Bone marrow (tissue), 2 donors: ENCODE data around the gene PPL.
"Not testable (repeated sequence)": the region's sequence is repeated elsewhere in the genome, so short reads cannot be mapped to it uniquely, and the experiment has no call there.

Experiments used
- DNase-seq, 2 donors: peaks; one replicate each; lab custom pipeline; 2025; lab: John Stamatoyannopoulos, UW

Gene PPL

GRCh38 chr16:4933433-4933832 is 3.5 kb downstream of the PPL start:
- no peak for DNase-seq

GRCh38 chr16:4931381-4931780 is 5.6 kb downstream of the PPL start:
- no peak for DNase-seq

GRCh38 chr16:4929619-4930018 is 7.3 kb downstream of the PPL start:
- DNase-seq, result not testable (repeated sequence)

- no peak for DNase-seq
Observed at GRCh38 chr16:4928227-4928626, 8.7 kb downstream of the PPL start.

DNA sequence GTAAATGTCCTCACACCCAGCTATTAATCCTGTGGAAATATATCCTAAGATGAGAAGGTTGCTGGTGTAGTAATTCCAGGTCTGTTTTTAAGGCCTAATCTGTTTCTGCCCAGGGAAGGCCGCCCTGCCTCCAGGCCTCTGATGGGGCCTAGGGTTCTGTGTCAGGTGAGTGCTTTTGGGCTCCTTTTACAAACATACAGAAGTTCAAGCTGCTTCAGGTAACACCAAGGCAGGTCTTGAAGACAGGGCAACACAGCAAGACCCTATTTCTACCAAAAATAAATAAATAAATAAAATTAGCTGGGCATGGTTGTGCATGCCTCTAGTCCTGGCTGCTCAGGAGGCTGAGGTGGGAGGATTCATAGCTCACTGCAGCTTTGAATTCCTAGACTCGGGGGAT is 9.3 kb downstream of the PPL start:
- DNase-seq, result no peak

GRCh38 chr16:4926928-4927327 is 10.0 kb downstream of the PPL start:
- no peak for DNase-seq

GRCh38 chr16:4925791-4926190 is 11.2 kb downstream of the PPL start:
- no peak for DNase-seq

- DNase-seq, result no peak
Observed at GRCh38 chr16:4925293-4925607, 11.7 kb downstream of the PPL start.

DNA sequence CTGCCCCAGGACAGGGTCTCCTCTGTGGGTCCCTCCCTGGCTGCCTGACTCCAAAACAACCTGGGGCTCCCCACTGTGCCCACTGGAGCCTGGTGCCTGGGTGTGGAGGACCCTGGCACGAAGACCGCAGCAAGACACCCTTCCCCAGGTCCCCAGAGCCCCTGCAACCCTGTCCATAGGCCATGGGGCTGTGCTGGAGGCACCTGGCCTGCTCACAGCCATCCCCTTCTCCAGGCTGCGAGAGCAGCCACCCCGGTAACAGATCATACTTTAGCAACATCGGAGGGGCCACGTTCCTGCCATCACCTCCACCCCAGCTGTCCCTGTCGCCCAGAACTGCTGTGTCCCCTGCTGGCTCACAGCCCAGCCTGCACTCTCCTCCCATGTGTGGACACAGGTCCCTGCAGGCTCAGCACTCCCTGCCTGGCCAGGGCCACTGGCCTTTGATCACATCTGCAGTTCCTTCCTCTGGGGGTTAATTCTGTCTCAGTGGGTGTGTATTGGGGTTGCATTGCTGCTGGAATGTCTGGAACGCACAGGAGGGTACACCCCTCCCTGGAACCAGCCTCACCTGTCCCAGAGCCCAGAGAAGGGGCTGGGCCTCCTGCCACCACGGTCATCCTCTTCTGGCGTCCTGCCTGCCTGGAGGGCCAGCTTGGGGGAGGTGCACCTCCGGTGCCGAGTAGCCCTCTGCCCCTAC is 12.2 kb downstream of the PPL start:
- DNase-seq, result no peak

- DNase-seq, result no peak
Observed at GRCh38 chr16:4923853-4924252, 13.1 kb downstream of the PPL start.

- no peak for DNase-seq
Observed at GRCh38 chr16:4922721-4923342, 14.1 kb downstream of the PPL start.

DNA sequence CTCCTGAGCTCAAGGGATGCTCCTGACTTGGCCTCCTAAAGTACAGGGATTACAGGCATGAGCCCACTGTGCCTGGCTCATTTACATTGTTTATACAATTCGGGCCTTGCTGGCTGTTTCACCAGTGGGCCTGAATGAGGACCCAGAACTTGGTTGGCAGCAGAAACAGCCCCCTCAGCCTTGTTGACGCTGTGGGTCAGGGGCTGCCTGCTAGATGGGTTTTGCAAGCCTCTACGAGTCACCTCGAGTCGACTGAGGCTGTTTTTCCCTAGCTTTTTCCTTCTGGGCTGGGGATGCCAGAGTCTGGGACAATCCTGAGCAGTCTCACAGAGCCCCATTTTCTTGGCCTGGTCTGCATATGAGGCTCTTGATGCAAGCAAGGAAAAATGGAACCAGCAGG is 16.1 kb downstream of the PPL start:
- no peak for DNase-seq

DNA sequence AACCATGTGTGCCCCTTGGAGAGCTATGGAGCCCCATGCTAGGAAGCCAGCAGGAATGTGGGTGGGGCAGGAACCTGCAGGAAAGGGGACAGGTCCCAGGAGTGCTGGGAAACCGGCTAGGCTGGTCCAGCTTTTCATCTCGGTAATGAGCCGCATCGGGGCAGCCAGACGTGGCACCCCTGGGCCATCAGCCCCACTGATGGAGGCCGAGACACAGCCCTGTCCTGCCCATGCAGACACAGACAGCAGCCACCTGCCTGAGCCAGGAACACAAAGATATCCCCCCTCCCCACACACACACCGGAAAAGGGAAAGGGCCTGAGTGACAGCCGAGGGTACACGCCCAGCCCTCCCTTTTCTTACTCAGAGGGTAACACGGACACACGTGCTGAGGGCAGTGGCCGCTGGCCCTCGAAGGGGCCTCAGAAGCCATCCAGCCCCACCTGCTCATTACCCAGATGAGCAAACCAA is 18.1 kb downstream of the PPL start:
- DNase-seq, result no peak

DNA sequence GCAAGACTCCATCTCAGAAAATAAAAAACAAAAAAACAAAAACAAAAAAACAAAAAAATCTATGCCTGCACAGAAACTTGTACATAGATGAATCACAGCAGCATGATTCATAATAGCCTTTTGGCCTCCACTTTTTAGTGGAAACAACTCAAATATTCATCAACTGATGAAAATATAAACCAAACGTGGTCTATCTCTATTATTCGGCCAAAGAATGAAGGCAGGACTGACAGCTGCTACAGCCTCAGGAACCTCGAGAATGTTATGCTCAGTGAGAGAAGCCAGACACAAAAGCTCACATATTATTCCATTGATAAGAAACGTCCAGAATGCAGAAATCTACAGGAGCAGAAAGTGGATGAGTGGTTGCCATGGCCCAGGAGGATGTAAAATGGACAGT is 19.8 kb downstream of the PPL start:
- no peak for DNase-seq

DNA sequence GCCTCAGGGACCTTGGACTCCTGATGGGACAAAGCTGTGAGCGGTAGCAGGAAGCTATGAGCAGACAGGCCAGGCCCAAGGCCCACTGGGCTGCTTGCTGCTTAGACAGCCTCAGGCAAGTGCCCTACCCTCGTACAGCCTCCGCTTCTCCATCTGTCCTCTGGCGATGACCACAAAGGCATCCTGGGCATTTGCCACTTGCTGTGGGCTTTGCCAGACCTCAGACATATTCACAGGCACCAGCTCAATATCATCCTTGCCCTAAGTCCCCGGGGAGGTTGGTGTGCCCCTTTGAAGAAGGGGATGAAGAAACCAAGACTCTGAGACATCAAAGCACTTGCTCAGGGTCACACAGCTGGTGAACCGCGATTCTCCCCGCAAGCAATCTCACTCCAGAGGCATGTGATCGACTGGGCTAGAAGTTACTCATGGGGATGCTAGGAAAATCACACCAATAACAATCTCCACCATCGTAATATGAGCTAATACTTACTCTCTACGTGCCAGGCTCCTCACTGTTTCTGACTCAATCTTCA is 21.7 kb downstream of the PPL start:
- DNase-seq, result no peak

DNA sequence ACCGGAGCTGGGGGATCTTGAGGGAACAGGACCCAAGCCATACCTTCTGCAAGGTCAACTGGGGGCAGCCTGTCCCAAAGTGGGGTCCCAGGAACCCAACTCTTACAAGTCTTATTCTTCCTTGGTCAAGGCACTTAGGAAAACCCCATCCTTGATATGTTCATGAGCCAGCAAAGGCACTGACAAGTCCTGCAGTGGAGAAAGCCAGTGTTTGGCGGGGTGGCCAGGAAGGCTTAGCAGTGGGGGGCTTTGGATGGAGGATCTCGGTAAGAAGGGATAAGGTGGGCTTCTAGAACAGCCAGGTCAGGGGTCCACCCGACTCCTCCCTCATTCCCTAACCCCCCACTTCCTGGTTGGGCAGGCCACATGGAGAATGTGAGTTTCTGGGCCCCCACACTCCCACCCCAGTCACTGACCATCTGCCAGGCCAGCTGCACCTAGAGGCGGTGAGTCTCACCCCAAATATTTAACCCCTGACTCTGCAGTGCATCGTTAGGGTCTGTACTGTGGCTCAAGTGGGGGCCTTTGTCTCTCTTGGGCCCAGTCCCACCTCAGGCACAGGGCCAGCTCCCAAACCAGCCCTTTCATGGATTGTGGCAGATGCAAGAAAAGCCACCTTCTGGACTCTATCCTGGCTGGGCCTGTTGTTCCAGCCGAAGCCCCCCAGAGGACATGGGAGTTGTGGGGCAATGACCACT is 22.3 kb downstream of the PPL start:
- no peak for DNase-seq

DNA sequence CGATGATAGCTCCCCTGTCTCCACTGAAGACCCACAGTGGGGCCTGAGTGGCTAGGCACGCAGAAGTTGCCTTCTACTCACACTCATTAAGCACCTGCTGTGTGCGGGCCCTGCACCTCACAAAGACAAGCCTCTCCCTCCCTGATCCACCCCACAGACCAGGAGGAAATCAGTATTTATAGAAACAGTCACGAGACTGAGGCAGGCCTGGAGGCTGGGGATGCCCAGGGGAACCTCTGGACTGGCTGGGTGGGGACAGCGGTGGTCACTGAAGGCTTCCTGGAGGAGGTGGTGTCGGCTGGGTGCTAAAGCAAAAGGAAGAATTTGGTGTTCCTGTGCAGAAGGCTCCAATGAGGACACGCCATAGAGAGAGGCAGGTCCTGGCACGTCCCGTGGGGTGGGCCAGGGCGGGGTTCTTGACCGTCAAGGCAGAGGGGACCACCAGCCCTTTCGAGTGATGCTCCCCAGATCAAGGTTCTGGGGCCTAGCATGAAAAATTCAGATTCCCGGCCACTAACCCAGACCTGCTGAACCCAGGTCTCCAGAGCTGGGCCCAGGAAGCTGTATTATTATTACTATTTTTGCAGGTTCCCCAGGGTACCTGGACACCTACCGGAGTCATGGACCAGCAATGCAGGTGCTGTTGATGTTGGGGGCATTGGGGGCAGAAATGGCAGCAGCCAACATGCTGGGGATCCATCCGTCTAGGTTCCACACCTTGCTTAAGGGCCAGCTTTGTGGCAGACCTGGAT is 23.0 kb downstream of the PPL start:
- DNase-seq, result no peak

- no peak for DNase-seq
Observed at GRCh38 chr16:4913130-4913773, 23.7 kb downstream of the PPL start.

DNA sequence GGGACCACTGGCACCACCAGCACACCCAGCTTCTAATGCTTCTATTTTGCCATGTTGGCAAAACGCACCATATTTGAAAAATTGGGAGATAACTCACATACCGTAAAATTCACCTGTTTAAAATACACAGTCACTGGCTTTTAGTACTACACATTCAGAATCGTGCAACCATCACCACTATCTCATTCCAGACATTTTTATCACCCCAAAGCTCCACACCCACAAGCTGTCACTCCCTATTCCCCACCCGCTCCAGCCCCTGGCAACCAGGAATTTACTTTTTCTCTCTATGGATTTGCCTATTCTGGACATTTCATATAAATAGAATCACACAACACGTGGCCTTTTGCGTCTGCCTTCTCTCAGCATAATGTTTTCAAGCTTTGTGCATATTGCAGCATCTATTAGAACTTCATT is 25.0 kb downstream of the PPL start:
- no peak for DNase-seq

DNA sequence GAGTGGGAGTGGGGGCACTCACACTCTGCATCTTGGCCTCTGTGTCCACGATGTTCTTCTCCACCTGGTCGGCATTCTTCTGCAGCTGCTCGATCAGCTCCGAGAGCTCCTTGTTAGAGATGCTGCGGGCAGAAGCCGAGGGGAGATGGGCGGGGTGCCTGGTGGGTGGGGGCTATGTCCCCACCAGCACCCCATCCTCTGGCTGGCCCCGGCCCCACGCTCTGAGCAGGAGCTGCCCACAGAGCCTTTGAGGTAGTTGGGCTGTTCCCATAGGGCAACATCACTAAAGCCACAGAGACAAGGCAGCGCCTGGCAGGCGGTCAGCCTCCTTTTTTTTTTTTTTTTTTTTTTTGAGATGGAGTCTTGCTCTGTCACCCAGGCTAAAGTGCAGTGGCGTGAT is 26.1 kb downstream of the PPL start:
- no peak for DNase-seq

- DNase-seq, result no peak
Observed at GRCh38 chr16:4909825-4910224, 27.1 kb downstream of the PPL start.

DNA sequence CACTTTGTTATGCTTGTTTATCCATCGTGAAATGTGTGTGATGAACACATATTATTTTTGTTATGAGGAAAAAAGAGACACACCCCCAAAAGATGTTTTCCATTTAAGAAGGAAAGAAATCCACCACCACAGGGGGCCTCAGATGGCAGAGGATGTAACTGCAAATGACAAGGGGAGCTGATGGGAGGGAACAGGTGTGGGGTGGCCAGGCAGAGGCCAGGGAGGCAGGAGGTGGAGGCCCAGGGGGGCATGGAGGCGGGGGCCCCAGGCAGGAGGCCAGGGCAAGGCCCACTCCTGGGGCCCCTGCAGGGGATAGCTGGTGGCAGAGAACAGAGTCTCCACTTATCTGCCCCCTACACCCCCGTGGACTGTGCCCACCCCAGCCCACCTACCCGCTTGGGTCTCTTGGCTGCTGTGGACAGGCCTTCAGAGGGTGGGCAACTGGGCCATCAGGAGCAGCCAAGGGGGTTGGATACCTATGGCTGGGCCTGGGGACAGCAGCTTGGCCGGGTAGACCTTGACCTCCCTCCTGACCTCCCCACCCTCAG is 28.0 kb downstream of the PPL start:
- DNase-seq, result no peak
